Measurements from ENCODE around the gene DNHD1. TPM values are rescaled to one million over a fixed set of nuclear protein-coding genes. Genes with fewer than 3 reads are reported as not detected.
A peak's percentile ranks its signal among the peaks of the same experiment; 100 is the strongest.

The DNHD1 gene
- total RNA-seq, 2 experiments from 2014 or later, result 20.9 to 21.0 TPM

- H3K27ac Mint-ChIP-seq, result no peak overlapping the region
- H3K36me3 Mint-ChIP-seq (ENCODE audit: low read depth), result peaks cover 27% of the 10 kb centered on the region
- intact Hi-C loops (cut with DNase I, micrococcal nuclease), result loop anchor here (1.0 to 5.0 kb wide), 7 partner anchors 49 to 226 kb away; partner anchors contain the start of genes MRPL17 (in 2 of the 2), ARFIP2 (in 1 of the 2), ILK (in 1 of the 2) and RRP8 (in 1 of the 2)
- H3K4me1 Mint-ChIP-seq, result peaks cover 11% of the 10 kb centered on the region
- DNase-seq (peak; percentile 26), ATAC-seq (peak; percentile 71)
- H3K9me3 Mint-ChIP-seq (ENCODE audit: low read depth), result no peaks in the 10 kb centered on the region
- H3K4me3 Mint-ChIP-seq, result no peak overlapping the region
- no peaks in the 10 kb centered on the region for H3K27me3 Mint-ChIP-seq
- POLR2A ChIA-PET, result interaction anchor here (0.7 kb wide), 1 partner anchor 14 kb away, joined by 3 read pairs; no protein-coding TSS in a partner anchor
- CTCF ChIA-PET, result interaction anchor here (0.8 to 5.0 kb wide), 38 partner anchors 9 to 1161 kb away, joined by 3 to 37 read pairs (median 4); partner anchors contain the start of gene MRPL17
These were observed 34.2 kb downstream of the DNHD1 start for GRCh38 chr11:6531267-6531752.

GRCh38 chr11:6538456-6538855 is 41.4 kb downstream of the DNHD1 start:
- no peaks in the 10 kb centered on the region for H3K27me3 Mint-ChIP-seq
- peaks cover 3% of the 10 kb centered on the region for H3K36me3 Mint-ChIP-seq (ENCODE audit: low read depth)
- no peaks in the 10 kb centered on the region for H3K4me1 Mint-ChIP-seq
- H3K9me3 Mint-ChIP-seq (ENCODE audit: low read depth), result no peaks in the 10 kb centered on the region
- DNase-seq (no peak), ATAC-seq (no peak)
- ChIA-PET POLR2A (no interaction called here), CTCF (interaction anchor here (0.6 to 2.3 kb wide), 5 partner anchors 12 to 1925 kb away, joined by 3 to 5 read pairs (median 4); no protein-coding TSS in a partner anchor)
- intact Hi-C loops (cut with DNase I, micrococcal nuclease), result no loop called here
- no peak overlapping the region for H3K4me3 Mint-ChIP-seq
- no peak overlapping the region for H3K27ac Mint-ChIP-seq

- intact Hi-C loops (cut with DNase I, micrococcal nuclease), result no loop called here
- no peak for ATAC-seq
- Mint-ChIP-seq H3K27me3 (no peaks in the 10 kb centered on the region), H3K36me3 (ENCODE audit: low read depth) (peaks cover 2% of the 10 kb centered on the region), H3K4me1 (no peaks in the 10 kb centered on the region), H3K27ac (no peak overlapping the region), H3K9me3 (ENCODE audit: low read depth) (no peaks in the 10 kb centered on the region), H3K4me3 (no peak overlapping the region)
- ChIA-PET POLR2A (no interaction called here), CTCF (interaction anchor here (0.8 to 2.3 kb wide), 3 partner anchors 13 to 285 kb away, joined by 4 to 5 read pairs (median 5); no protein-coding TSS in a partner anchor)
- DNase-seq, result no peak
These were observed 41.9 kb downstream of the DNHD1 start for GRCh38 chr11:6538945-6539344.

GRCh38 chr11:6539748-6540268 is 42.7 kb downstream of the DNHD1 start:
- Mint-ChIP-seq H3K4me1 (no peaks in the 10 kb centered on the region), H3K27me3 (no peaks in the 10 kb centered on the region), H3K27ac (no peak overlapping the region), H3K36me3 (ENCODE audit: low read depth) (peaks cover 2% of the 10 kb centered on the region), H3K4me3 (no peak overlapping the region), H3K9me3 (ENCODE audit: low read depth) (no peaks in the 10 kb centered on the region)
- intact Hi-C loops (cut with DNase I, micrococcal nuclease), result no loop called here
- DNase-seq (no peak), ATAC-seq (no peak)
- POLR2A ChIA-PET, result no interaction called here
- CTCF ChIA-PET, result interaction anchor here (1.7 to 1.9 kb wide), 2 partner anchors 9 to 10 kb away, joined by 4 to 7 read pairs; no protein-coding TSS in a partner anchor

DNA sequence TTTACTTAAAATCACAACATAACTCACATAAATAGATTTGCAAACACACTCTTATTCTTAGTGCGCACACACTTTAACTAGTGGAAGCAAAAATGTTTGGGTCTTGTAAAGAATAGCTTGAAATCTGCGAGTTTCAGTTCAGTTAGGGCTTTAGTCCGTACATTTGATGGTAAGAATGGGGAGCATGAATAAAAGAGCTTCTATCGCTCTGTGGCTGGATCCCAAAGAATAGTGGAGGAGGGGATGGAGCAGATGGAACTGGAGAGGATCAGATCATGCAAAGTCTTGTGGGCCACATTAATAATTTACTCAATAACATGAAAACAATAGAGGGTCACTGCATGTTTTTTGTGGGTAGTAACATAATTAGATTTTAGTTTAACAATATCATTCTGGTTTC is 44.3 kb downstream of the DNHD1 start:
- Mint-ChIP-seq H3K27ac (no peak overlapping the region), H3K9me3 (ENCODE audit: low read depth) (no peaks in the 10 kb centered on the region), H3K27me3 (no peaks in the 10 kb centered on the region), H3K36me3 (ENCODE audit: low read depth) (peaks cover 2% of the 10 kb centered on the region), H3K4me1 (no peaks in the 10 kb centered on the region), H3K4me3 (no peak overlapping the region)
- ATAC-seq (no peak), DNase-seq (no peak)
- ChIA-PET POLR2A (no interaction called here), CTCF (interaction anchor here (0.9 to 1.9 kb wide), 4 partner anchors 9 to 162 kb away, joined by 3 to 7 read pairs (median 4); no protein-coding TSS in a partner anchor)
- intact Hi-C loops (cut with DNase I, micrococcal nuclease), result no loop called here

DNA sequence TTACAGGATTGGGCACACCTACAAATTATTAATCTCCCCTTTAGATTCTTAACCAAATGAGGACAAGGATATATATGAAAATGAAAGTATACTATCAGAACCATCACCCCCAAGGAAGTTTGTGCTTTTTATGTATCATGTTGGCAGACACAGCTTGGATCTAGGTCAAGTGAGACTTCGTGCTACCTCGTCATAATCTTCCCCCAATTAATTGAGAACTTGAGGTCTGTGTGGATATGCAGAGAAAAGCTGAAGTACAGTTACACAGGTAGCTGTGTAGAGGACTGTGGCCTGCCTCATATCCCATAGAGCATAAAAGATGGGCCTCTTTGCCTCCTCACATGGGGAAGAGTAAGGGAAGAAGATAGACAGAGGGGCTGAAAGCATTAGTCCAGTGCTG is 45.6 kb downstream of the DNHD1 start:
- POLR2A ChIA-PET, result no interaction called here
- DNase-seq (no peak), ATAC-seq (no peak)
- CTCF ChIA-PET, result interaction anchor here (0.6 to 1.5 kb wide), 4 partner anchors 11 to 164 kb away, joined by 3 to 11 read pairs (median 3); no protein-coding TSS in a partner anchor
- Mint-ChIP-seq H3K4me1 (no peaks in the 10 kb centered on the region), H3K4me3 (no peak overlapping the region), H3K36me3 (ENCODE audit: low read depth) (peaks cover 2% of the 10 kb centered on the region), H3K27ac (no peak overlapping the region), H3K9me3 (ENCODE audit: low read depth) (no peaks in the 10 kb centered on the region), H3K27me3 (no peaks in the 10 kb centered on the region)
- intact Hi-C loops (cut with DNase I, micrococcal nuclease), result no loop called here

DNA sequence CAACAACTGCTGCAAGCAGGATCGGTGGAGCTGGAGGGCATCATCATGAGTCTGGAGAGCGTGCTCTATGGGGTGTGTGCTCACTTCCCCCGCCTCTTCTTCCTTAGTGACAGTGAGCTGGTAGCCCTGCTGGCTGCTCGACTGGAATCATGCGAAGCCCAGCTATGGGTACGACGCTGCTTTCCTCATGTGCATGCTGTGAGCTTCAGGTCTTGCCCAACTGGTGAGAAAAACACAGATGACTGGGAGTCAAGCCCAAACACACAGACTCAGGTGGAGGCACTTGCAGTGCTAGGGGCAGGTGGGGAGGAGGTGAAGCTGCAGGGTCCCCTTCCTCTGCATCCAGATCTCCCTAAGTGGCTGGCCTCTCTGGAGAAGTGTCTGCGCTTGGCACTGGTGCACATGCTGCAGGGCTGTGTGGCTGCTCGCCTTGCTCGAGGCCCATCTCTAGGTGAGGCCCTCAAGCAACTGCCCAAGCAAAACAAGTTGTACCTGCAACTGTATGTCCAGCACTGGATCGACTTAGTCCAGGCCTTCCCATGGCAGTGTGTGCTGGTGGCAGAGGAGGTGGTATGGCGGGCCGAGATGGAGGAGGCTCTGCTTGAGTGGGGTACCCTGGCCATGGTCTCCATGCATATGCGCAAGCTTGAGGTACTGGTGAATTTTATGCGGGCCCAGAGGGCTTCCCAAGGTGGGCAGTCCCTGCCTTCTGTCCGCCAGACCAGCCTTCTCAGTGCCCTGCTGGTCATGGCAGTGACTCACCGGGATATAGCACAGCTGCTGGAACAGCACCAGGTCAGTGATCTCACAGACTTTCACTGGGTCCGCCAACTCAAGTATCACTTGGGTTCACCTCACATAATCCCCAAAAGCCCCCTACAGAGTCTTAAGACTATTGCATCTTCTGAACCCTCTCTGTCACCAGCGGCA is 48.1 kb downstream of the DNHD1 start:
- Mint-ChIP-seq H3K27ac (no peak overlapping the region), H3K9me3 (ENCODE audit: low read depth) (no peaks in the 10 kb centered on the region), H3K4me3 (no peak overlapping the region), H3K27me3 (no peaks in the 10 kb centered on the region), H3K4me1 (no peaks in the 10 kb centered on the region), H3K36me3 (ENCODE audit: low read depth) (peaks cover 2% of the 10 kb centered on the region)
- POLR2A ChIA-PET, result interaction anchor here (0.6 kb wide), 2 partner anchors 14 to 288 kb away, joined by 3 to 6 read pairs; no protein-coding TSS in a partner anchor
- intact Hi-C loops (cut with DNase I, micrococcal nuclease), result no loop called here
- no peak for ATAC-seq
- CTCF ChIA-PET, result interaction anchor here (0.7 kb wide), 1 partner anchor 200 kb away, joined by 3 read pairs; no protein-coding TSS in a partner anchor
- no peak for DNase-seq

- ATAC-seq (no peak), DNase-seq (no peak)
- CTCF ChIA-PET, result interaction anchor here (0.7 to 0.9 kb wide), 2 partner anchors 159 to 199 kb away, joined by 3 read pairs; no protein-coding TSS in a partner anchor
- Mint-ChIP-seq H3K27ac (no peak overlapping the region), H3K36me3 (ENCODE audit: low read depth) (peaks cover 2% of the 10 kb centered on the region), H3K9me3 (ENCODE audit: low read depth) (no peaks in the 10 kb centered on the region), H3K27me3 (no peaks in the 10 kb centered on the region), H3K4me3 (no peak overlapping the region), H3K4me1 (no peaks in the 10 kb centered on the region)
- POLR2A ChIA-PET, result interaction anchor here (0.6 kb wide), 1 partner anchor 15 kb away, joined by 3 read pairs; no protein-coding TSS in a partner anchor
- intact Hi-C loops (cut with DNase I, micrococcal nuclease), result no loop called here
These were observed 49.0 kb downstream of the DNHD1 start for GRCh38 chr11:6545917-6546605.

GRCh38 chr11:6546735-6547134 is 49.7 kb downstream of the DNHD1 start:
- no peaks in the 10 kb centered on the region for H3K9me3 Mint-ChIP-seq (ENCODE audit: low read depth)
- DNase-seq (no peak), ATAC-seq (no peak)
- intact Hi-C loops (cut with DNase I, micrococcal nuclease), result no loop called here
- no peaks in the 10 kb centered on the region for H3K27me3 Mint-ChIP-seq
- H3K4me1 Mint-ChIP-seq, result no peaks in the 10 kb centered on the region
- H3K27ac Mint-ChIP-seq, result no peak overlapping the region
- H3K36me3 Mint-ChIP-seq (ENCODE audit: low read depth), result peaks cover 2% of the 10 kb centered on the region
- no peak overlapping the region for H3K4me3 Mint-ChIP-seq
- CTCF ChIA-PET, result interaction anchor here (0.9 kb wide), 1 partner anchor 158 kb away, joined by 3 read pairs; no protein-coding TSS in a partner anchor
- POLR2A ChIA-PET, result no interaction called here

DNA sequence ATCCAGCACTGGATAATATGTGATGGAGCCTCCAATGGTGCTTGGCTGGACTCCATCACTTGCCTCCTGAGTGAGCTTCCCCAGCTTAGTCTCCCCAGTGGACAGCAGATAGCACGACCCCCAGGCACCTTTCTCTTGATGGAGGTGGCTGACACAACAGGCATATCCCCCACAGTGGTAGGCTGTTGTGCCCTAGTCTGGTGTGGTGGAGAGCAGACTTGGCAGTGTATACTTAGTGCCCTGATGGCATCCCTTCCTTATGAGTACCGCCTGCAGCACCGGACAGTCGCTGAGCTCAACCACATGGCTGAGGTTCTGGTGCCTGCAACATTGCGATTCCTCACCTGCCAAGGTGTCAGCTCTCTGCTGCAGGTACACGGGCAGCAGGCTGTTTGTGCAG is 50.1 kb downstream of the DNHD1 start:
- ChIA-PET CTCF (interaction anchor here (1.2 kb wide), 1 partner anchor 26 kb away, joined by 3 read pairs; no protein-coding TSS in a partner anchor), POLR2A (no interaction called here)
- H3K9me3 Mint-ChIP-seq (ENCODE audit: low read depth), result no peaks in the 10 kb centered on the region
- no peak for ATAC-seq
- no peak for DNase-seq
- peaks cover 2% of the 10 kb centered on the region for H3K36me3 Mint-ChIP-seq (ENCODE audit: low read depth)
- H3K4me3 Mint-ChIP-seq, result no peak overlapping the region
- intact Hi-C loops (cut with DNase I, micrococcal nuclease), result no loop called here
- no peak overlapping the region for H3K27ac Mint-ChIP-seq
- H3K4me1 Mint-ChIP-seq, result no peaks in the 10 kb centered on the region
- no peaks in the 10 kb centered on the region for H3K27me3 Mint-ChIP-seq

- Mint-ChIP-seq H3K27me3 (no peaks in the 10 kb centered on the region), H3K4me3 (no peak overlapping the region), H3K36me3 (ENCODE audit: low read depth) (peaks cover under 1% of the 10 kb centered on the region), H3K27ac (no peak overlapping the region), H3K4me1 (no peaks in the 10 kb centered on the region), H3K9me3 (ENCODE audit: low read depth) (no peaks in the 10 kb centered on the region)
- ChIA-PET CTCF (interaction anchor here (1.0 to 1.2 kb wide), 2 partner anchors 18 to 25 kb away, joined by 3 to 4 read pairs; no protein-coding TSS in a partner anchor), POLR2A (no interaction called here)
- intact Hi-C loops (cut with DNase I, micrococcal nuclease), result no loop called here
- ATAC-seq, result no peak
- no peak for DNase-seq
These were observed 51.0 kb downstream of the DNHD1 start for GRCh38 chr11:6548121-6548520.
